H1 (cell line): ENCODE results near the gene ODF2L. TPM values are rescaled to one million over a fixed set of nuclear protein-coding genes. Genes with fewer than 3 reads are reported as not detected.

ENCODE experiments used
- CTCF ChIA-PET: fragments of 300-600 bp; sonication (Branson Sonifier 250); formaldehyde crosslinking; loops from one replicate; lab custom pipeline; 2021; ENCODE audit not compliant: partially characterized antibody; lab: Charles Lee
- POLR2A ChIA-PET: fragments of 300-600 bp; sonication (Branson Sonifier 250); formaldehyde crosslinking; loops from one replicate; lab custom pipeline; 2021; ENCODE audit warnings: inconsistent platforms; ENCODE audit not compliant: partially characterized antibody; lab: Charles Lee
- DNase-seq, 2 experiments: peaks; one replicate each; pipeline versions ENCODE4 v3.0.0 to v3.0.0-alpha.2; 2010 to 2022; ENCODE audit warnings: low spot score in 2 of 2, low read depth in 1 of 2, mixed read lengths in 1 of 2
- FAIRE-seq: peaks from 2 replicates; lab custom pipeline; 2011; peaks lifted over from hg19 to GRCh38; lab: Jason Lieb, UNC
- H2AFZ ChIP-seq: 2 replicates; pipeline ENCODE4 v1.8.1; 2012; ENCODE audit warnings: low read length, inconsistent platforms
- H2AK5ac ChIP-seq: 2 replicates; pipeline ENCODE4 v1.6.1; 2013; ENCODE audit warnings: low read depth, low read length
- H2BK120ac ChIP-seq: replicated peaks from 2 replicates; pipeline ENCODE3; 2013; ENCODE audit warnings: low read depth, low read length, inconsistent platforms
- H2BK12ac ChIP-seq: 2 replicates; pipeline ENCODE4 v1.6.1; 2013; ENCODE audit warnings: low read depth, low read length
- H2BK15ac ChIP-seq: 2 replicates; pipeline ENCODE4 v1.6.1; 2013; ENCODE audit warnings: low read length
- H2BK20ac ChIP-seq: 2 replicates; pipeline ENCODE4 v1.6.1; 2013; ENCODE audit warnings: low read length
- H2BK5ac ChIP-seq: 2 replicates; pipeline ENCODE4 v1.6.1; 2013; ENCODE audit warnings: low read depth, low read length
- H3K14ac ChIP-seq: 2 replicates; pipeline ENCODE4 v1.6.1; 2013; ENCODE audit warnings: inconsistent platforms; ENCODE audit not compliant: insufficient read length
- H3K18ac ChIP-seq: 2 replicates; pipeline ENCODE4 v1.6.1; 2013; ENCODE audit warnings: low read length; ENCODE audit errors: extremely low read depth
- H3K23ac ChIP-seq: 2 replicates; pipeline ENCODE4 v1.6.1; 2013; ENCODE audit warnings: inconsistent platforms; ENCODE audit not compliant: insufficient read length
- H3K23me2 ChIP-seq: 2 replicates; pipeline ENCODE4 v1.6.1; 2013; ENCODE audit warnings: low read depth, low read length
- H3K27ac ChIP-seq: 2 replicates; pipeline ENCODE4 v1.6.1; 2011; ENCODE audit warnings: low read depth, low read length, inconsistent platforms
- H3K27me3 ChIP-seq, 4 experiments: replicated peaks in 1 of 4; 1 replicate in 1 of 4; 2 replicates in 3 of 4; pipeline versions ENCODE4 v1.6.1 to v1.8.1; 2011 to 2013; ENCODE audit warnings: low read length in 3 of 4, mild to moderate bottlenecking in 3 of 4, inconsistent platforms in 2 of 4, mixed read lengths in 2 of 4, moderate library complexity in 1 of 4; ENCODE audit not compliant: control insufficient read depth in 3 of 4, insufficient read depth in 3 of 4; ENCODE audit errors: extremely low read depth in 1 of 4
- H3K36me3 ChIP-seq, 4 experiments: 2 replicates each; pipeline versions ENCODE4 v1.6.1 to v1.8.1; 2011 to 2013; ENCODE audit warnings: mild to moderate bottlenecking in 4 of 4, low read length in 3 of 4, moderate library complexity in 2 of 4, control low read depth in 1 of 4, inconsistent platforms in 1 of 4; ENCODE audit not compliant: insufficient read depth in 4 of 4, control insufficient read depth in 2 of 4
- H3K4ac ChIP-seq: replicated peaks from 2 replicates; pipeline ENCODE3; 2013; ENCODE audit warnings: low read length, low read depth, mixed read lengths, inconsistent platforms; ENCODE audit not compliant: insufficient read length
- H3K4me1 ChIP-seq, 4 experiments: replicated peaks in 1 of 4; 1 replicate in 1 of 4; 2 replicates in 3 of 4; pipeline versions ENCODE4 v1.6.1 to v1.8.1; 2011 to 2013; ENCODE audit warnings: low read length in 3 of 4, inconsistent platforms in 2 of 4, mixed read lengths in 1 of 4; ENCODE audit not compliant: insufficient read depth in 4 of 4, control insufficient read depth in 3 of 4
- H3K4me2 ChIP-seq, 2 experiments: 2 replicates each; pipeline versions ENCODE4 v1.6.1 to v1.8.1; 2011 to 2013; ENCODE audit warnings: low read depth in 2 of 2, low read length in 2 of 2, control low read depth in 1 of 2, inconsistent platforms in 1 of 2, mild to moderate bottlenecking in 1 of 2; ENCODE audit not compliant: insufficient read depth in 1 of 2
- H3K4me3 ChIP-seq, 4 experiments: fragments of 200-600, 300-600 bp in 1 of 4; sonication (generic), shearing (Covaris generic), sonication (Bioruptor Twin) in 1 of 4; 2 replicates each; pipeline versions ENCODE4 v1.5.1 to v1.8.1; 2011 to 2016; ENCODE audit warnings: low read length in 4 of 4, low read depth in 3 of 4, control low read depth in 2 of 4, inconsistent platforms in 2 of 4, mild to moderate bottlenecking in 2 of 4, mixed read lengths in 1 of 4, moderate library complexity in 1 of 4; ENCODE audit not compliant: insufficient read depth in 2 of 4; ENCODE audit errors: extremely low read depth in 1 of 4
- H3K56ac ChIP-seq: replicated peaks from 2 replicates; pipeline ENCODE3; 2013; ENCODE audit warnings: low read depth, mild to moderate bottlenecking, mixed read lengths, low read length, inconsistent platforms; ENCODE audit not compliant: insufficient read length
- H3K79me1 ChIP-seq: 2 replicates; pipeline ENCODE4 v1.6.1; 2013; ENCODE audit warnings: low read depth, low read length, control low read depth
- H3K79me2 ChIP-seq, 2 experiments: 2 replicates each; pipeline versions ENCODE4 v1.6.1 to v1.8.1; 2012 to 2013; ENCODE audit warnings: low read length in 2 of 2, mild to moderate bottlenecking in 2 of 2, inconsistent platforms in 1 of 2; ENCODE audit not compliant: insufficient read depth in 2 of 2, control insufficient read depth in 1 of 2
- H3K9ac ChIP-seq, 4 experiments: replicated peaks in 1 of 4; 1 replicate in 1 of 4; 2 replicates in 3 of 4; pipeline versions ENCODE4 v1.6.1 to v1.8.1; 2011 to 2013; ENCODE audit warnings: low read depth in 3 of 4, low read length in 3 of 4, control low read depth in 2 of 4, mild to moderate bottlenecking in 2 of 4, moderate library complexity in 2 of 4, inconsistent platforms in 1 of 4; ENCODE audit errors: extremely low read depth in 1 of 4
- H3K9me3 ChIP-seq, 2 experiments: 2 replicates each; pipeline versions ENCODE4 v1.6.1 to v1.8.1; 2012 to 2013; ENCODE audit warnings: mild to moderate bottlenecking in 2 of 2, moderate library complexity in 2 of 2, control low read depth in 1 of 2, inconsistent platforms in 1 of 2, low read depth in 1 of 2, low read length in 1 of 2, mixed read lengths in 1 of 2; ENCODE audit not compliant: insufficient read depth in 2 of 2
- H4K20me1 ChIP-seq, 2 experiments: replicated peaks in 1 of 2; 2 replicates each; pipeline versions ENCODE3 to v1.8.1; 2011 to 2013; ENCODE audit warnings: inconsistent platforms in 2 of 2, low read length in 2 of 2, mild to moderate bottlenecking in 1 of 2; ENCODE audit not compliant: insufficient read depth in 2 of 2, control insufficient read depth in 1 of 2
- H4K5ac ChIP-seq: 2 replicates; pipeline ENCODE4 v1.6.1; 2013; ENCODE audit warnings: low read length, low read depth, mixed read lengths, inconsistent platforms; ENCODE audit not compliant: insufficient read length
- H4K8ac ChIP-seq: 2 replicates; pipeline ENCODE4 v1.8.0; 2013; ENCODE audit warnings: mild to moderate bottlenecking, moderate library complexity, low read length, inconsistent platforms; ENCODE audit not compliant: insufficient read depth; ENCODE audit errors: extremely low read depth
- H4K91ac ChIP-seq: replicated peaks from 2 replicates; pipeline ENCODE3; 2013; ENCODE audit warnings: low read length, mixed read lengths, inconsistent platforms; ENCODE audit not compliant: insufficient read length
- HDAC6 ChIP-seq: IDR thresholded peaks from one replicate; pipeline ENCODE4 v1.7.1; 2012; ENCODE audit warnings: low read depth, mild to moderate bottlenecking, inconsistent platforms, low read length, moderate library complexity
- KDM5A ChIP-seq: fragments of 200-600 bp; IDR thresholded peaks from 2 replicates; pipeline ENCODE4 v1.7.1; 2012; ENCODE audit warnings: mild to moderate bottlenecking, low read length, inconsistent platforms, mixed read lengths
- MAFK ChIP-seq: IDR thresholded peaks from 2 replicates; pipeline ENCODE4 v1.6.1; 2012; ENCODE audit warnings: low read depth, mild to moderate bottlenecking, improper control_type of control experiment, low read length
- RAD21 ChIP-seq, 2 experiments: IDR thresholded peaks in 1 of 2; conservative IDR thresholded peaks in 1 of 2; 2 replicates each; pipeline ENCODE4 v1.6.1; 2011; ENCODE audit warnings: low read depth in 2 of 2, low read length in 2 of 2, improper control_type of control experiment in 1 of 2, inconsistent platforms in 1 of 2, mild to moderate bottlenecking in 1 of 2, moderate library complexity in 1 of 2
- RBBP5 ChIP-seq: IDR thresholded peaks from 2 replicates; pipeline ENCODE4 v1.7.1; 2012; ENCODE audit warnings: low read depth, mild to moderate bottlenecking, inconsistent platforms, low read length, moderate library complexity, borderline replicate concordance
- SIN3A ChIP-seq, 2 experiments: IDR thresholded peaks in 1 of 2; conservative IDR thresholded peaks in 1 of 2; 2 replicates each; pipeline ENCODE4 v1.6.1; 2011 to 2012; ENCODE audit warnings: low read length in 2 of 2, improper control_type of control experiment in 1 of 2, low read depth in 1 of 2, mild to moderate bottlenecking in 1 of 2
- TEAD4 ChIP-seq: IDR thresholded peaks from 2 replicates; pipeline ENCODE4 v1.6.1; 2012; ENCODE audit warnings: low read depth, low read length, inconsistent platforms, mixed read lengths
- WGBS, 2 experiments: shearing (Covaris generic) in 1 of 2; methylation state at CpG; one replicate each; pipeline versions ENCODE4 v1.1.6 to v1.1.7; 2013 to 2015; ENCODE audit warnings: low lambda C conversion rate in 2 of 2, mixed read lengths in 2 of 2, inconsistent platforms in 1 of 2, low coverage in 1 of 2, missing lambda C conversion rate in 1 of 2; ENCODE audit not compliant: insufficient replicate concordance in 2 of 2, insufficient coverage in 1 of 2, insufficient read length in 1 of 2; ENCODE audit errors: extremely low coverage in 1 of 2, missing lambda C conversion rate in 1 of 2; 5-methylcytosine and 5-hydroxymethylcytosine counted together
- polyA plus RNA-seq, 7 experiments: library from polyadenylated mRNA; depleted of rRNA in 3 of 7; stranded (reverse) in 5 of 7; unstranded in 2 of 7; fragments of >200 nt in 5 of 7; fragments of 200-250 nt in 2 of 7; gene quantifications; 1 replicate in 5 of 7; 2 replicates in 1 of 7; 4 replicates in 1 of 7; pipeline versions ENCODE4 v1.2.1 to v1.2.3, GENCODE V29; 2011 to 2013; ENCODE audit warnings: missing spikeins in 2 of 7, mixed read lengths in 2 of 7
- total RNA-seq: library from RNA; stranded (reverse); fragmentation: NEBNext Ultra II Directional; extraction: Animal tissue kit (Norgen Biotek cat#: 25700); gene quantifications from 2 replicates; pipeline ENCODE4 v1.2.1, GENCODE V29; 2021

ODF2L gene
- total and polyA plus RNA-seq, 2 of the 8 experiments (the other 6 are each of a cell fraction or from before 2014, with no cell fraction given), result 3.2 to 27.1 TPM

GRCh38 chr1:86394416-86394815 lies 1.7 kb downstream of the ODF2L start:
- no peak overlapping the region for H4K8ac ChIP-seq
- peak overlapping the region in 1 of 2 experiments; percentile 76; a peak in 1 of 4 replicates for H3K4me2 ChIP-seq
- no peak overlapping the region for H4K5ac ChIP-seq
- WGBS, 2 experiments, result 96% methylated on average over 2 of the region's 2 CpGs; no CpG with 5 or more reads in 1 of the 2 experiments
- H3K4me1 ChIP-seq, result peaks cover 0 to 7% (median 1%) of the 10 kb centered on the region in 4 experiments; a peak in 3 of 7 replicates
- H3K4ac ChIP-seq, result no peak overlapping the region
- no peak overlapping the region for H3K23ac ChIP-seq
- no peak overlapping the region for H3K9ac ChIP-seq
- no peaks in the 10 kb centered on the region for H3K9me3 ChIP-seq
- peaks cover 0 to 42% of the 10 kb centered on the region in 2 experiments; a peak in 2 of 4 replicates for H3K79me2 ChIP-seq
- H3K23me2 ChIP-seq, result peaks cover 6% of the 10 kb centered on the region; the same call in 1 of the 2 replicates
- H2AFZ ChIP-seq, result no peak overlapping the region
- H3K14ac ChIP-seq, result no peak overlapping the region
- no peak for TF ChIP-seq TEAD4
- TF ChIP-seq KDM5A, result no peak
- TF ChIP-seq SIN3A (conservative IDR thresholded peaks at IDR 0.05 in 1 of 2, IDR thresholded peaks at IDR 0.05 in 1 of 2; ENCODE audit: low read depth in 1 of 2, low read length in 2 of 2), result no peak
- TF ChIP-seq RAD21 (IDR thresholded peaks at IDR 0.05 in 1 of 2, conservative IDR thresholded peaks at IDR 0.05 in 1 of 2; ENCODE audit: low read depth in 2 of 2, low read length in 2 of 2), result no peak
- TF ChIP-seq HDAC6, result no peak
- TF ChIP-seq MAFK, result no peak
- no peak for TF ChIP-seq RBBP5
- ChIA-PET CTCF (interaction anchor here (0.6 to 1.1 kb wide), 4 partner anchors 10 to 368 kb away, joined by 3 to 4 read pairs (median 4); no protein-coding TSS in a partner anchor), POLR2A (interaction anchor here (0.7 kb wide), 1 partner anchor 755 kb away, joined by 3 read pairs; no protein-coding TSS in a partner anchor)
- H3K79me1 ChIP-seq, result no peaks in the 10 kb centered on the region
- H2BK20ac ChIP-seq, result no peak overlapping the region
- no peak overlapping the region for H3K56ac ChIP-seq
- H3K4me3 ChIP-seq, result no peak overlapping the region
- no peak overlapping the region for H3K18ac ChIP-seq
- no peaks in the 10 kb centered on the region for H4K20me1 ChIP-seq
- no peaks in the 10 kb centered on the region for H3K27me3 ChIP-seq
- no peaks in the 10 kb centered on the region for H3K36me3 ChIP-seq
- H2BK12ac ChIP-seq, result no peak overlapping the region
- no peak overlapping the region for H2BK15ac ChIP-seq
- FAIRE-seq (no peak), DNase-seq (no peak)
- H2AK5ac ChIP-seq, result no peak overlapping the region
- no peak overlapping the region for H3K27ac ChIP-seq
- no peak overlapping the region for H4K91ac ChIP-seq
- no peak overlapping the region for H2BK120ac ChIP-seq
- no peak overlapping the region for H2BK5ac ChIP-seq
